Measurements from ENCODE around the gene LAPTM5.

- TF ChIP-seq CTCF (IDR thresholded peaks at IDR 0.05; ENCODE audit: low read depth, low read length, missing input control) (no peak), EGR1 (IDR thresholded peaks at IDR 0.05; ENCODE audit: low read depth in 2 of 2) (no peak), ZBTB33 (IDR thresholded peaks at IDR 0.05) (no peak), SP1 (IDR thresholded peaks at IDR 0.05) (no peak), GABPA (IDR thresholded peaks at IDR 0.05 in 1 of 2, conservative IDR thresholded peaks at IDR 0.05 in 1 of 2) (no peak), ATF3 (IDR thresholded peaks at IDR 0.05) (no peak), FOXA1 (IDR thresholded peaks at IDR 0.05) (no peak), RAD21 (IDR thresholded peaks at IDR 0.05) (no peak)
Observed at GRCh38 chr1:30684259-30684658, 73.3 kb downstream of the LAPTM5 start.
